HG03159 (cell line): Measurements from ENCODE around the gene PDCD2L.
"Not testable (repeated sequence)": the region's sequence is repeated elsewhere in the genome, so short reads cannot be mapped to it uniquely, and the experiment has no call there.

Source experiments
- ATAC-seq: cut with Tn5 transposase; IDR thresholded peaks from one replicate; pipeline ENCODE4 v1.9.1; 2021; ENCODE audit warnings: mild to moderate bottlenecking, moderate library complexity; ENCODE audit not compliant: unreplicated experiment

Gene PDCD2L

DNA sequence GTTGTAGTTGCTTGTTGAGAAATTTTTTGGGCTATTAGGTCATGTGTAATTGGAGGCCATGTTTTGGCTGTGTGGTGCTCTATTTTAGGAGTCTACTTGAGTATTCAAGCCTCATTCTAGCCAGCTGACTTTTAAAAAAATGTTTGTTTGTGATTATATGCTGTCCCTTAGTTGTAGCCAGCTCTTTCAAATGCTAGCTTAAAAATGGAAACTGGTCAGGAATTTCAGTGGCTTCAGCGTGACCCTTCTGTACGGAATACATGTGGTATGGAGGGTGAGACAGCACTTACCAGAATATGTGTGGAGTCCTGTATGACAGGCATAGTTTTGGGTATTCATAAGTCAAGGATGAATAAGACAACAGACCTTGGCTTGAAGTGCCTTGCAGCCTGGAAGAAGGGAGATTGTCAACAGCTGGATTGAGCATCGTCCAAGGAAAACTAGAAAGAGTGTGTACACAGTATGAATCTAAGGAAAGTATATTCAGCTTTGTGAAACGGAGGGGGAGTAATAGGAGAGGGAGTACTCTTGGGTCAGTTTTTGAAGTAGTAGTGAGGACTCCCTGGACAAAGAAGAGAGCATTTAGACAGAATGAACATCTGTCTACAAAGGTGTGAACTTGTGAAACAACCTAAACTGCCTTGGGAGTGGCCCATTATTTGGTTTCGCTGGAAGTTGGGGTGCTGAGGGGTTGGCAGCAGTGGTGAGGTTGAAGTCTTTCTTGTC is 57.3 kb downstream of the PDCD2L start:
- ATAC-seq = no peak

DNA sequence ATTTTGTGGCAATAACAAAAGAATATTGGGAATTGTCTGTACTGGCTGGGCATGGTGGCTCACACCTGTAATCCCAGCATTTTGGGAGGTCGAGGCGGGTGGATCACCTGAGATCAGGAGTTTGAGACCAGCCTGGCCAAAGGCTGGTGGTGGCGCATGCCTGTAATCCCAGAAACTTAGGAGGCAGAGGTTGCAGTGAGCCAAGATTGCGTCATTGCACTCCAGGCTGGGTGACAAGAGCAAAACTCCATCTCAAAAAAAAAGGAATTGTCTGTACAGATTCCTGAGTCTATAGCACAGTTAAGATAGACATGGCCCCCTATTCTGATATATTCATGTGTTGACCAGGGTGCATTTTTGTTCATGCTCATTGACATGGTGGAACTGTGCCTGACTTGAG is 60.6 kb downstream of the PDCD2L start:
- not testable (repeated sequence) for ATAC-seq

DNA sequence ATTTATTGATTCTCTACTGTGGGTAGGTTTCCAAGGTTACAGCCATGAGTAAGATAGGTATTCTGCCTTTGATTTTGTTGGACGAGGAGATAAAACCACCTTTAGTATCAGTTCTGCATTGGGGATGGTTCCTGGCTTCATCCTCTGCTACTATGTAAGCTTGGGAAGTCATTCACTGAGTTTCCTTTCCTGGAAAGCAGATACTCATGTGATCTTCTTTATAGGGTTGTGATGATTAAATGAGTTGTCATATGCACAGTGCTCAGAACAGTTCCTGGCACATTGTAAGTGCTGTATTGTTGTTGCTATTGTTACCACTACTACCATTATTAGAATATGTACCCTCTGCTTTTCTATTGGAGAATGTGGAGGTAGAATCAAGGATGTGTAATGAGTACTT is 64.2 kb downstream of the PDCD2L start:
- no peak for ATAC-seq

DNA sequence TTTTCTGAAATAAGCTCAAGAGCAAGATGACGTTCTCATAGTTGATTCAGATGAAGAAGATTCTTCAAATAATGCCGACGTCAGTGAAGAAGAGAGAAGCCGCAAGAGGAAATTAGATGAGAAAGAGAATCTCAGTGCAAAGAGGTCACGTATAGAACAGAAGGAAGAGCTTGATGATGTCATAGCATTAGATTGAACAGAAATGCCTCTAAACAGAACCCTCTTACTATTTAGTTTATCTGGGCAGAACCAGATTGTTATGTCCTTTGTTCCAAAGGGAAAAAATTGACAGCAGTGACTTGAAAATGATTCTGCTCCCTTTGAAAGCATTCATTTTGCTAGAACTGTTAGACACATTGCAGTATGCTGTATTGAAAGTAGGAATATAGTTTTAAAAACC is 64.8 kb downstream of the PDCD2L start:
- ATAC-seq = not testable (repeated sequence)

DNA sequence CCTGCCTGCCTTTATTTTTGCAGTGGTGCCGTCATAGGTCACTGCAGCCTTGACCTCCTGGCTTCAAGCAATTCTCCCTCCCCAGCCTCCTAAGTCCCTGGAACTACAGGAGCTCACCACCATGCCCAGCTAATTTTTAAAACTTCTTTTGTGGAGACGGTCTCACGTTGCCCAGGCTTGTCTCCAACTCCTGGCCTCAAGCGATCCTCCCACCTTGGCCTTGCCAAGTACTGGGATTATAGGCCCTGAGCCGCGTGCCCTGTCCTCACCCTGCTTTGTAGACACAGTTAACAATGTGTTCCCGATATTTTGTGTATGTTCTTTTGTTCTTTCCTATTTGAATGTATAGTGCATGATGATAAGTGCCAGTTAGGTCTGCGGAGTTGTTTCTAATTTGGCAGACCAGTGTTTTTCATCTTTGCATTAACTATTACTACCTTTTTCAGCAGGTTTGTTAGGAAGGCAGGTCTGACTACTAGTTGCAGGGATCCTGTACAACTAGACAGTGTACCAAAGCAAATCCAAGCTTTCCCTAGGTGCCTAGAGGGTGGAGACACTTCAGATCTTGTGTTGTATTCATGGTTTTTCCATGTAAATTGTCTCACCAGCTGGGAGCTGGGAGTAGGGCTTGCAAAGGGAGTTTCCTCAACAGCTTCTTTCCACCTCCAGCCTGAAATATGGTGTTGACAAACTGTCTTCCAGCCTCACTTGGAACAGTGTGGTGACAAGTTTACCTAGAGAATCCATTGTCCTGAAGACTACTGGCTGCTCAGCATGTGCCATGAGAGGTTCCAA is 67.9 kb downstream of the PDCD2L start:
- ATAC-seq = no peak

DNA sequence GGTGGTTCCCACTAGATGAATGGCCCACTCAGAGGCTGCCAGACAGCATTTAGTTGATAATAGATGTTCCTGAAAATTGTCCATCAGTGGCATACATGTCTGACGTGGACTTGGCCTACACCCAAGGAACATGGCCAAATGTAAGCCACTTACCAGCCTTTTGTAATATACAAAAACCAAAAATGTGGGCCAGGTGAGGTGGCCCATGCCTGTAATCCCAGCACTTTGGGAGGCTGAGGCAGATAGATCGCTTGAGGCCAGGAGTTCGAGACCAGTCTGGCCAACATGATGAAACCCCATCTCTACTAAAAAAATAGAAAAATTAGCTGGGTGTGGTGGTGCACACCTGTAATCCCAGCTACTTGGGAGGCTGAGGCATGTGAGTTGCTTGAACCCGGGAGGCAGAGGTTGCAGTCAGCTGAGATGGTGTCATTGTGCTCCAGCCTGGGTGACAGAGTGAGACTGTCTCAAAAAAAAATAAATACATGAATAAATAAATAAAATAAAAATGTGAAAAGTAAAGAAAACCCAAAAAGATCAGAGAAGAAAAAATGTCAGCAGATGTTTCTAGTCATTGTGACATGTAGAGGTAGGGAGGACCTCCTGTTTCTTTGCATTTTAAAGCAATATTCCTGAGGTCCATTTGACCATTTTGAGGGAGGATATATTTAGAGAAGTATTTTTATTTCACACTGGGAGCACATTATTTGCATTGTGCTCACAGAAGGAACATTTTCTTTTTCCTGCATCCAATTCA is 70.2 kb downstream of the PDCD2L start:
- ATAC-seq = no peak

DNA sequence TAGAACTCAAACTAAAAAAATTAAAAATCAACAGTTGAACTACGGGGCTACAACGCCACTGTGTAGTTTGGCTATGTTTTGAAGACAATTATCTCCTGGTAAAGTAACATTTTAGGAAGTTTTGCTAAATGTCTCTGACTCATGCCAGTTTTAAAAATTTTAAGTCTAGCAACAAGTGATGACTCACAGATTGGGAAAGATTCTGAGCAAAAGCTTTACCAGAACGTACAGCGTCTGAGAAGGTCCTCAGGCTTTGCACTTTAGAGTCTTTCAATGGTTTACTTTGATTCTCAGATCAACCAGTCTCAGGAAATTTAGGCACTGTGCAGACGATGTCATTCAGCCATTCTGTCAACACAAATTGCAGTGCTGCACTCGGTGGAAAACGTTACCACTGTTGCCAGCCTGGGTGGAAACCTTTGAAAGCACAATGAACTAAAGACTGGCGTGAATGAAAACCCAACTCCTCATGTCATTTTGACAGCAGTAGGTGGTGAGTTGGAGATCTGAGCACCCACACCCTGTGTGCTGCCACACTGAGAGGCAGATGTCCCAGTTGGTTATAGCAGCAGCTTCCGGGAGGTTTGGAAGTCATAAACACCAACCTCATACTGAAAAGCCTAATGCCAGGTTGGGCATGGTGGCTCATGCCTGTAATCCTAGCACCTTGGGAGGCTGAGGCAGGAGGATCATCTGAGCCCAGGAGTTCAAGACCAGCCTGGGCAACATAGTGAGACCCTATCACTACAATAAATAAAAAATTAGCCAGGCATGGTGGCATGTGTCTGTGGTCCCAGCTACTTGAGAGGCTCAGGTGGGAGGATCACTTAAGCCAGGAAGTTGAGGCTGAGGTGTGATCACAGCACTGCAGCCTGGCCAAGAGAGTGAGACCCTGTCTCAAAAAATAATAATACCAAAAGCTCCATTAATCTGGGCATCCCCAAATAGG is 71.1 kb downstream of the PDCD2L start:
- no peak for ATAC-seq
